Esophagus (tissue), 2 donors: ENCODE data around the gene OMP. TPM values are rescaled to one million over a fixed set of nuclear protein-coding genes. Genes with fewer than 3 reads are reported as not detected.

Experiments used
- H3K27ac ChIP-seq, 2 donors: one replicate each; pipeline ENCODE4 v1.5.1; 2013; ENCODE audit warnings: low read depth in 2 of 2, mild to moderate bottlenecking in 2 of 2, inconsistent platforms in 1 of 2, low read length in 1 of 2, moderate library complexity in 1 of 2
- H3K27me3 ChIP-seq, 2 donors: one replicate each; pipeline ENCODE4 v1.6.1; 2013; ENCODE audit warnings: low read length in 2 of 2, control low read depth in 1 of 2, mild to moderate bottlenecking in 1 of 2; ENCODE audit not compliant: insufficient read depth in 2 of 2, control insufficient read depth in 1 of 2
- H3K36me3 ChIP-seq, 2 donors: one replicate each; pipeline ENCODE4 v1.6.1; 2013; ENCODE audit warnings: low read length in 1 of 2; ENCODE audit not compliant: control insufficient read depth in 2 of 2, insufficient read depth in 2 of 2
- H3K4me1 ChIP-seq, 2 donors: one replicate each; pipeline ENCODE4 v1.6.1; 2013; ENCODE audit warnings: low read length in 1 of 2; ENCODE audit not compliant: control insufficient read depth in 2 of 2, insufficient read depth in 2 of 2
- H3K4me3 ChIP-seq, 2 donors: one replicate each; pipeline ENCODE4 v1.5.1; 2013; ENCODE audit warnings: low read length in 2 of 2, mild to moderate bottlenecking in 2 of 2, low read depth in 1 of 2, moderate library complexity in 1 of 2
- H3K9me3 ChIP-seq, 2 donors: one replicate each; pipeline ENCODE4 v1.6.1; 2013; ENCODE audit warnings: mild to moderate bottlenecking in 2 of 2, low read depth in 1 of 2, low read length in 1 of 2, moderate library complexity in 1 of 2; ENCODE audit not compliant: control insufficient read depth in 2 of 2, insufficient read depth in 1 of 2
- WGBS, 2 donors: extraction: QIAGEN DNeasy Blood & Tissue Kit; methylation state at CpG; one replicate each; pipeline ENCODE4 v1.1.7; 2013; 5-methylcytosine and 5-hydroxymethylcytosine counted together
- polyA plus RNA-seq, 2 donors: library from polyadenylated mRNA; stranded (reverse); fragments of 200-250 nt; gene quantifications; one replicate each; pipeline ENCODE4 v1.2.3, GENCODE V29; 2013
- donor health status: healthy with polysubstance abuse.
- donor health status: Bipolar disorder and iron deficiency.

OMP gene
- polyA plus RNA-seq, 2 donors, result 0.33 to 0.98 TPM

DNA sequence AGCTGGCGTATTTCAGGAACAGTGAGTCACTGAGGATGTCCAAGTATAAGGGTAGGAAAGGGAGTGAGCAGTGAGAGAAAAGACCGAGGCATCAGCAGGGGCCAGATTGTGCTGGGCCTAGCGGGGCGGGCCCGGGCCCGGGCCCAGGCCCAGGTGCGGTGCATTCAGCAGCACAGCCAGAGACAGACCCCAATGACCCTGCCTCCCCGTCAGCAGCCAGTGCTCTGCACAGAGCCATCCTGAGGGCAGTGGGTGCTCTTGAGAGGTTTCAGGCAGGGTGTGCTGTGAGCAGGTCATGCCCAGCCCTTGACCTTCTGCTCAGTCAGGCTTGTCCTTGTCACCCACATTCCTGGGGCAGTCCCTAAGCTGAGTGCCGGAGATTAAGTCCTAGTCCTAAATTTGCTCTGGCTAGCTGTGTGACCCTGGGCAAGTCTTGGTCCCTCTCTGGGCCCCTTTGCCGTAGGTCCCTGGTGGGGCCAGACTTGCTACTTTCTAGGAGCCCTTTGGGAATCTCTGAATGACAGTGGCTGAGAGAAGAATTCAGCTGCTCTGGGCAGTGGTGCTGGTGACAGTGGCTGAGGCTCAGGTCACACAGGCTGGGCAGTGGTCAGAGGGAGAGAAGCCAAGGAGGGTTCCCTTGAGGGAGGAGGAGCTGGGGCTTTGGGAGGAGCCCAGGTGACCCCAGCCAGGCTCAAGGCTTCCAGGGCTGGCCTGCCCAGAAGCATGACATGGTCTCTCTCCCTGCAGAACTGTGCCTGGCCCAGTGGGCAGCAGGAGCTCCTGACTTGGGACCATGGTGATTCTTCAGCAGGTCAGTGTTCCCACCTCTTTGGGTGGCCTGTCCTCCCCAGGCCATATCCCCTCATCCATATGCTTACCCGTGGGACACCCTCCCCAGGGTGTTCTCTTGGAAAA is 27.5 kb downstream of the OMP start:
- no peaks in the 10 kb centered on the region for H3K9me3 ChIP-seq
- no peak overlapping the region for H3K4me3 ChIP-seq
- WGBS, 2 donors, result 90% methylated on average over 10 to 11 of the region's 11 CpGs
- no peaks in the 10 kb centered on the region for H3K27me3 ChIP-seq
- H3K36me3 ChIP-seq, result no peaks in the 10 kb centered on the region
- no peak overlapping the region for H3K27ac ChIP-seq
- H3K4me1 ChIP-seq, result peaks cover 4 to 12% of the 10 kb centered on the region in 2 donors

DNA sequence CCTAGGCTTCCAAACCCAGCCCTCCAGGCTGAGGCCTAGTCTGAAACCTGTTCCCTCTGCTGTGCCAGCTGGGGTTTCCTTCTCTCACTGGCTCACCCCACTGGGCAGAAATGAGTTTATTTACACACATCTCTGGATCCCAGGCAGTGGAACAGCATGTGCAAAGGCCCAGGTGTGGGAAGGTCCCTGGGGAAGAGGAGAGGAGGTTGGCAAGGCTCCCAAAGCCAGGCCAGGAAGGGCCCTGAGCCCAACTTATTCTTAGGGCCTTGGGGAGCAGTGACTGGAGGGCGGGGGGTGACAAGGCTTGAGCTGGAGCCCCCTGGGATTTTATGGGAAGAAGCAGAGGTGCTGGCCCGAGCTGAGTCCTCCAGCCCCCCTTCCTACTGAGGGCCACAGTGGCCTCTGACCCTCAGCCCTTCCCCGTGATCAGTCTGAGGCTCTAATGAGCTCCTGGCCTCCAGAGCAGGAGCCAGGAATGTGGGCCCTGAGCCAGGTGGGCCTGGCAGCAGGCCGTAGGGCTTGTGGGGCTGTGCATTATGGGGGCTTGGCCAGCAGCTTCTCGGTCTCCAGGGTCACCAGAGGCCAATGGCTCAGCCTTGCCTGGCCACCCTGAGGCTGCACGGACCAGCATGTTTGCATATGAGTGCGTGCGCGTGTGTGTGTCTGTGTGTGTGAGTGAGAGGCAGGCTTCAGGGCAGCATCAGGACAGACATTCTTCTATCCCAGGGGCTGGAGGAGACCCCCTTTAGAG is 28.3 kb downstream of the OMP start:
- 58 to 66% methylated on average over 9 of the region's 9 CpGs for WGBS, 2 donors
- H3K27ac ChIP-seq, result no peak overlapping the region
- peaks cover 4 to 11% of the 10 kb centered on the region in 2 donors for H3K4me1 ChIP-seq

DNA sequence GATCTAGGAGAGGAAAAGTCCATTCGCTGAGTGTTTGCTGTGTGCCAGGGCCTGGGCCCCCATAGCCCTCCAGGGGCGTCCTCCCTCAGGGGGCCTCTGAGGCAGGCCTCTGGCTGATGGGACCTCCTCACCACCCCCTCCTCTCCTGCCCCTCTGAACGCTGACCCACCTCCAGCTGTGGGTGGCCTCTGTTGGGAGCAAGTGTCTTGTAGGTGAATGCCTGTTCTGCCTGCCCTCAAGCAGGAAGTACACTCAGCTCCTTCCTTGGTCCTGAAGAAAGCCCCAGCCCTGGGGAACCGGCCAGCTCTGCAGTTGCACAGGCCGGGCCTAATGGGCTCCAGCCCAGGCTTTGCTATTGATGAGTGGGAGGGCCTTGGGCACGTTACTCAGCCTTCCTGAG is 28.9 kb downstream of the OMP start:
- Histone ChIP-seq H3K27ac (no peak overlapping the region), H3K36me3 (no peaks in the 10 kb centered on the region), H3K4me3 (no peak overlapping the region), H3K27me3 (no peaks in the 10 kb centered on the region), H3K9me3 (no peaks in the 10 kb centered on the region), H3K4me1 (peaks cover 4 to 11% of the 10 kb centered on the region in 2 donors)
- WGBS, 2 donors, result 64 to 67% methylated on average over 6 of the region's 6 CpGs

More for the DNA sequence above, 28.3 kb downstream of the OMP start:
- no peaks in the 10 kb centered on the region for H3K27me3 ChIP-seq
- H3K9me3 ChIP-seq, result no peaks in the 10 kb centered on the region
- no peaks in the 10 kb centered on the region for H3K36me3 ChIP-seq
- no peak overlapping the region for H3K4me3 ChIP-seq

DNA sequence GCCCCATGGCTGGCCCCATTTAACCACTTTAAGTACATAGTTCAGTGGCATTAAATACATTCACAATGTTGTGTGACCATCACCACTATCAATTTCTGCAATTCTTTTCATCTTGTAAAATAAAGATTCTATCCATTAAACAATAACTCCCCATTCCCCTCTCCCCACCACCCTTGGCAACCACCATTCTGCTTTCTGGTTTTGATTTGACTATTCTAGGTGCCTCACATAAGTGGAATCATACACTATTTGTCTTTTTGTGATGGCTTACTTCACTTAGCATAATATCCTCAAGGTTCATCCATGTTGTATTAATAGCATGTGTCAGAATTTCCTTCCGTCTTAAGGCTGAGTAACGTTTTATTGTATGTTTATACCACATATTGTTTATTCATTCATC is 32.4 kb downstream of the OMP start:
- Histone ChIP-seq H3K36me3 (no peaks in the 10 kb centered on the region), H3K4me3 (no peak overlapping the region), H3K4me1 (peaks cover 0 to 3% of the 10 kb centered on the region in 2 donors), H3K27ac (no peak overlapping the region), H3K27me3 (no peaks in the 10 kb centered on the region), H3K9me3 (no peaks in the 10 kb centered on the region)
- 8 to 15% methylated on average over 2 of the region's 2 CpGs for WGBS, 2 donors

DNA sequence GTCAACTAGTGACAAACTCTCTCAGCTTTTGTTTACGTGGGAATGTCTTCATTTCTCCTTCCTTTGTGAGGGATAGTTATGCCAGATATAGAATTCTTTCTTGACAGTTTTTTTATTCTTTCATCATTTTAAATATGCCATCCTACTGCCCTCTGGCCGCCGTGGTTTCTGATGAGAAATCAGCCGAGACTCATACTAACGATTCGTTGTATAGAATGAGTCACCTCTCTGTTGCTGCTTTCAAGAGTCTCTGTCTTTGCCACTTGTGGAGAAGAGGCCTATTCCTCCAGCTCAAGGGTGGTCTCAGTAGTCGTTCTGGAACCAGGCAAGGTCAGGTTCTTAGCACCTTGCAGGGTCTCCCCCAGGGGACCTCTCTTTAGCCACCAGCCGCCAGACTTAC is 33.4 kb downstream of the OMP start:
- Histone ChIP-seq H3K9me3 (no peaks in the 10 kb centered on the region), H3K27me3 (no peaks in the 10 kb centered on the region), H3K4me3 (no peak overlapping the region), H3K36me3 (no peaks in the 10 kb centered on the region), H3K4me1 (peaks cover 0 to 2% of the 10 kb centered on the region in 2 donors), H3K27ac (no peak overlapping the region)
- WGBS, 2 donors, result 59 to 74% methylated on average over 8 of the region's 8 CpGs

DNA sequence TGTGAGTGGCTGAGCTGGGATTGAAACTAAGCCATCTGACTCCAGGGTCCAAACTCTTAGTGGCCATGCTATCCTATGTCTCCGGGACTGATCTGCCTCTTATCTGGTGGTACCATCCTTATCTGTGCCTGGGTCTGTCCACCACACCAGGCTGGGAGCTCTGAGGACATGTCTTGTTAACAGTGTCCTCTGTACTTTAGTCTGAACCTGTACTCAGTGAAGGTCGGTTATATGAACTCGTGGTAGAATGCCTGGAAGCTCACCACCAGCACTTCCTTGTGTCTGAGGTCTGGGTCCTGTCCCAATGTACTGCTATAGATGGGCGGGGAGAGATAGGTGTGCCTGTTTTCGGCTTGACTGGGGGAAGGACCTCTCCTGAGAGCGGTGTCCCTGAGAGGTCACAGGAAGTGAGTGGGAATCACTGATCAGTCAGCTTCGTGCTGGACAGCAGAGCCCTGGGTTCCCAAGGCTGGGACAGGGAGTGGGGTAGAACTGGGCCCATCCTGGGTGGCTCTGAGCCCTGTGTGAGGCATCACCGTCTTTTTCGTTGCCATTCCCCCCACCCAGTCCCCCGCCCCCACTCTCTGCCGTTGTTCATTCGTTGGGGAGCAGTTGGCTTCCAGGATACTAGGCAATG is 34.3 kb downstream of the OMP start:
- WGBS, 2 donors, result 76 to 82% methylated on average over 12 of the region's 12 CpGs
- Histone ChIP-seq H3K4me3 (no peak overlapping the region), H3K27me3 (no peaks in the 10 kb centered on the region), H3K4me1 (no peaks in the 10 kb centered on the region), H3K27ac (no peak overlapping the region), H3K9me3 (no peaks in the 10 kb centered on the region), H3K36me3 (no peaks in the 10 kb centered on the region)

DNA sequence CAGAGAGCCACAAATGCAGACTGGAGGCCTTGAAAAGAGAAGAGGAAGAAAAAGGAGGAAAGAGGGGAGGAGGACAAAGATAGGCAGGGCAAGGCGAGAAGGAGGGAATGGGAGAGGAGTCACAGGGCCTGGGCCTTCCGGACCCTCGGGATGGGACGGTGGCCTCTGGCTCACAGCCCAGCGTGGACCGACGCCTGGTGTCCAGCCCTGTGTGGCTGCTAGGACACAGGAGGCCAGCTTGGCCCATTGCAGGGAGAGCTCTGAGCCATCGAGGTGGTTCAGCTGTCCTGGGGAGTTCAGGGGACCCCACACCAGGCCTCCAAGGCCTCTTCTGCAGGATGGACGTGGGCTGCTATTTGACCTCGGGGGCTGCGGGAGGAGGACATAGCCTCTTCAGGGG is 34.8 kb downstream of the OMP start:
- Histone ChIP-seq H3K36me3 (no peaks in the 10 kb centered on the region), H3K27me3 (no peaks in the 10 kb centered on the region), H3K9me3 (no peaks in the 10 kb centered on the region), H3K4me1 (no peaks in the 10 kb centered on the region), H3K4me3 (no peak overlapping the region), H3K27ac (no peak overlapping the region)
- WGBS, 2 donors, result 78 to 85% methylated on average over 11 of the region's 11 CpGs

DNA sequence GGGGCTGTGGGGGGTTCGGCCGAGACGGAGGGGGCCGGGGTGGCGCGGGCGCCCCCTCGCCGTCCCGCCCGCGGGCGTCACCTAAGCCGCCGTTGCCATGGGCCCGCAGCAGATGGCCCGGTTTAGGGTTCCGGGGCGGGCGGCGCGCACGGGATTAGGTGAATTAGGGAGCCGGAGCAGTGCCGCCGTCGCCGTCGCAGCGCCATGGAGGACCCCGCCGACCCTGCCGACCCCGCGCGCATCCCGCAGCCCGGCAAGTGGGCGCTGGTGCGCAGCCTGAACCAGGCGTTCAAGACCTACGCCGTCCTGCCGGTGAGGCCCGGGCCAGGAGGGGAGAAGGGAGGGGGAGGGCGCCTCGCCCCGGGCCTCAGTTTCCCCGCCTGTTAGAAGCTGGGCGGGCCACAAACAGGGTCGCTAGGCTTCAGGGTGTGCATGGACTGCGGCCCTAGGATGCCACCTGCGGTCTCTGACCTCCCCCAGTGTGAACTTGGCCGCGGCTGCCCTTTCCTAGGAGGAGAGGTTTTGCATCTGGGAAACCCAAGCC is 35.5 kb downstream of the OMP start:
- H3K4me3 ChIP-seq, result no peak overlapping the region
- 29 to 37% methylated on average over 54 to 55 of the region's 55 CpGs for WGBS, 2 donors

DNA sequence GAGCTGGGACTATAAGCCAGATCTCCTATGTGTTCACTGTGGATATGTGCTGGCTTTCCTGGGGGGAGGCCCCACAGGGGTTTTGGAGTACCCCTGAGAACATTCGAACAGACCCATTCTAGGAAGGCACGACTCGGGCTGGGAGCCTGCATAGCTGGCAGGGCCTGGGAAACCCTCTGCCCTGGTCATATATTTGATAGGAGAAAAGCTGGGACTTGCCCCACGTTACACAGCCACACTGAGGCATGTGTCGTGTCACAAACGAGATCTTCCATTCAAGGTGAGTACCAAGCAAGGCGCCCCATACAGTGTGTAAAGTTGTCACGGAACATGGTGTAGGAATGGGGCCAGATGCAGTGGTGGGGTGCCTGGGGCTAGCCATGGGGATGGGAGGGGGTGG is 36.6 kb downstream of the OMP start:
- Histone ChIP-seq H3K27me3 (no peaks in the 10 kb centered on the region), H3K9me3 (no peaks in the 10 kb centered on the region), H3K4me3 (no peak overlapping the region), H3K4me1 (no peaks in the 10 kb centered on the region), H3K36me3 (no peaks in the 10 kb centered on the region), H3K27ac (no peak overlapping the region)
- 93 to 95% methylated on average over 8 of the region's 8 CpGs for WGBS, 2 donors

More for the DNA sequence above, 35.5 kb downstream of the OMP start:
- H3K27me3 ChIP-seq, result no peaks in the 10 kb centered on the region
- H3K9me3 ChIP-seq, result no peaks in the 10 kb centered on the region
- no peaks in the 10 kb centered on the region for H3K4me1 ChIP-seq
- no peak overlapping the region for H3K27ac ChIP-seq
- H3K36me3 ChIP-seq, result no peaks in the 10 kb centered on the region
